Measurements from ENCODE around the gene CTIF.

CTIF gene

GRCh38 chr18:48789259-48789812, 250.5 kb downstream of the CTIF start:
- no peak for DNase-seq (ENCODE audit: low read depth)

- no peak for DNase-seq (ENCODE audit: low read depth)
Measured at GRCh38 chr18:48790226-48790863, 251.5 kb downstream of the CTIF start.

- no peak for DNase-seq (ENCODE audit: low read depth)
Measured at GRCh38 chr18:48790869-48791635, 252.2 kb downstream of the CTIF start.

- no peak for DNase-seq (ENCODE audit: low read depth)
Measured at GRCh38 chr18:48791636-48792105, 252.8 kb downstream of the CTIF start.

- DNase-seq (ENCODE audit: low read depth) = no peak
Measured at GRCh38 chr18:48792141-48792540, 253.3 kb downstream of the CTIF start.

- DNase-seq (ENCODE audit: low read depth) = no peak
Measured at GRCh38 chr18:48792611-48793380, 254.0 kb downstream of the CTIF start.

- DNase-seq (ENCODE audit: low read depth) = no peak
Measured at GRCh38 chr18:48794251-48794970, 255.6 kb downstream of the CTIF start.

- no peak for DNase-seq (ENCODE audit: low read depth)
Measured at GRCh38 chr18:48795696-48796095, 256.9 kb downstream of the CTIF start.

GRCh38 chr18:48796491-48797205, 257.8 kb downstream of the CTIF start:
- DNase-seq (ENCODE audit: low read depth) = no peak

GRCh38 chr18:48797841-48798255, 259.0 kb downstream of the CTIF start:
- no peak for DNase-seq (ENCODE audit: low read depth)

GRCh38 chr18:48798334-48799245, 259.8 kb downstream of the CTIF start:
- DNase-seq (ENCODE audit: low read depth) = no peak

GRCh38 chr18:48799724-48800315, 261.0 kb downstream of the CTIF start:
- DNase-seq (ENCODE audit: low read depth) = no peak

GRCh38 chr18:48800466-48800865, 261.6 kb downstream of the CTIF start:
- DNase-seq (ENCODE audit: low read depth) = no peak

- no peak for DNase-seq (ENCODE audit: low read depth)
Measured at GRCh38 chr18:48800876-48801727, 262.3 kb downstream of the CTIF start.

GRCh38 chr18:48801728-48802542, 263.1 kb downstream of the CTIF start:
- no peak for DNase-seq (ENCODE audit: low read depth)

GRCh38 chr18:48802543-48803290, 263.9 kb downstream of the CTIF start:
- DNase-seq (ENCODE audit: low read depth) = no peak

- no peak for DNase-seq (ENCODE audit: low read depth)
Measured at GRCh38 chr18:48803518-48803917, 264.7 kb downstream of the CTIF start.
